Right forelimb (tissue), 1 donor: ENCODE results near the gene EPGN.

Source experiments
- DNase-seq: peaks from one replicate; pipeline ENCODE4 v3.0.0-alpha.2; 2018

The EPGN gene

DNA sequence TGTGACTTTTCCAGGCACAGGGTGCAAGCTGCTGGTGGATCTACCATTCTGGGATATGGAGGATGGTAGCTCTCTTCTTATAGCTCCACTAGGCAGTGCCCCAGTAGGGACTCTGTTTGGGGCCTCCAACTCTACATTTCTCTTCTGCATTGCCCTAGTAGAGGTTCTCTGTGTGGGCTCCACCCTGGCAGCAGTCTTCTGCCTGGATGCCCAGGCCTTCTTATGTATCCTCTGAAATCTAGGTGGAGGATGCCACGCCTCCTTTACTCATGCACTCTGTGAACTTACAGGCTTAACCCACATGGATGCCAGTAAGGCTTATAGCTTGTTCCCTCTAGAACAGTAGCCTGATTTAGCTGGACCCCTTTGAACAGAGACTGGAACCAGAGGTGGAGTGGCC, 35.8 kb downstream of the EPGN start:
- no peak for DNase-seq

DNA sequence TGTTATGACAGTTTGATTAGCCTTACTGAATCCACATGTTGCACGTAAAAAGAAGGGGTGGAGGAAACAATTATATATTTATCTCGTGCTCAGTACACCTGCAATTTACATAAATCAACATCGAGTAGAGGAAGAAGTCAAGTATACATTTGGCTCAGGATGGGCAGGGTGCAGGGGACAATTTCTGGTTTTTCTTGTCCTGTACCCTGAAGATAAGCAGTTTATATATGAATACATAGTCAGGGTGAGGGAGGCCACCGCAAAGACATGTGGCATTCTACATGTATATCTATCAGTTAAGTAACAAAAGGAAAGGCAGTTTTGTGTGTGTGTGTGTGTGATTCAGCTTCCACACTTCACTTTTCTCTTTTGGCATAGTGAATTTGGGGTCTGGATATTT, 45.6 kb downstream of the EPGN start:
- no peak for DNase-seq

DNA sequence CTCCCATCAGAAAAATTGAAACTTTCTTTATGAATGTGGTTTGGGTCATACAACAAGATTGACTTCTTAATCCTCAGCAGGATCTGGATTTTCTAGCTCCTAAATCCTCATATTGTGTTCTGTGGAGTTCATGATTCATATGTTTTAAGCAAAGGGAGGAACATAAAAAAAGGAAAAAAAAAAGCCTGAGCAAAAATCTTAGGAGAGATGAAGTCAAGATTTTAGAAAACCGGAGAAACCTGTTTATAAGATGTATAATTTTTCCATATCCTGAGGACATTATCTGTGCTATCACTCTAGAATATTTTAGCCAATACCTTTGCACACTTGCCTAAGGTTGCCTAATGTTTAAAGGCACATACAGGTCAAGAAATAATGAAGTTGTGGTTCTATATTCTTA, 49.7 kb downstream of the EPGN start:
- no peak for DNase-seq

DNA sequence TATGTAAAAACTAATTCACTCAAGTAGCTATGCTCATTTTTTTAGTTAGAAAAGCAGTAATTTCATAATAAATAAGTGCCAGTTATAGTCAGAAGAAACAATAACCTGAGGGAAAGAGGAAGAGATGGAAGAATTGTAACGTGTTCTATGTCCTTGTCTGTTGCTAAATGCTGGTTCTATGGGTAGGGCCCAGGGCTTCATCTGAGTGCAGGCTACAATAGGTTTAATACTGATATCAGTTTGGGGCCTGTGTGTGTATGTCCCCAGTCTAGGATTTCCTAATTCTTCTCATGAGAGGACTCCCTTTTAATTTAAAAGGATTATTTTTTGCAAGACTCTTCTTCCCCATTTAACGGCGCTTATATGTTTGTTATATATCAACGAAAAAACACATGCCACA, 53.4 kb downstream of the EPGN start:
- DNase-seq = no peak

DNA sequence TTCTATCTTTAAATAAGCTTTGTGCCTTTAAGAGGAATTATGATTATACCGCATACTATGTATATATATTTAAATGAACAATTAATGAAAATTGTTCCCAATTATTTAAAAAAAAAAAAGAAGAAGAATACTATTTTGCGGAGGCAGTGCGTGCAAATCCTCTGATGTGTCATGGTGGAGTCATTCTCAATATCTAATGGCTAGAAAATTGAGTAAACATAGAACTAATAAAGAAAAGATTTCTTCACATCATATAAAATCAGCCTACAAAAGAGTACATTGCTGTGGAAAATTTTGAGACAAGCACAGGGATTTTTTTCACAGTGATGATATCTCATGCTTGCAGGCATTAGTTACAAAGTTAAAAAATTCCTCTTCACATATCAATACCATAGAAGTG, 54.1 kb downstream of the EPGN start:
- DNase-seq = no peak

DNA sequence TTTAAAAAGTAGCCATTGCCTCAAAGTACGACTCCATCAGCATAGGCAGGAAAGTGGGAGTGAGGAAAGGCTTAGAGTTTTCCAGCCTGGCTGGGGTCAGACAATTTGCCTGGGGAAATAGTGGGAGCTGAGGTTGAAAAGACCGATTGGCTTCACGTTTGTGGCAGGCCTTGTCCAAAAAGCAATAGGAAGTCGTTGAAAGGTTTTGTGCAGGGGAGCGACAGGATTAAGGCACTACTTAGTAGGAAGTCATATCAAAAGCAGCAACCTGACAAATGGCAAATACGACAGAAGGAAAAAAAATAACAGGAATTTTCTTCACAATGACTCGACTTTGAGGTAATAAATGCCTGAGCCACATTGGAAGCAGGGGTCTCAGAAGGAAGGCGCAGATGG, 56.0 kb downstream of the EPGN start:
- DNase-seq = no peak

DNA sequence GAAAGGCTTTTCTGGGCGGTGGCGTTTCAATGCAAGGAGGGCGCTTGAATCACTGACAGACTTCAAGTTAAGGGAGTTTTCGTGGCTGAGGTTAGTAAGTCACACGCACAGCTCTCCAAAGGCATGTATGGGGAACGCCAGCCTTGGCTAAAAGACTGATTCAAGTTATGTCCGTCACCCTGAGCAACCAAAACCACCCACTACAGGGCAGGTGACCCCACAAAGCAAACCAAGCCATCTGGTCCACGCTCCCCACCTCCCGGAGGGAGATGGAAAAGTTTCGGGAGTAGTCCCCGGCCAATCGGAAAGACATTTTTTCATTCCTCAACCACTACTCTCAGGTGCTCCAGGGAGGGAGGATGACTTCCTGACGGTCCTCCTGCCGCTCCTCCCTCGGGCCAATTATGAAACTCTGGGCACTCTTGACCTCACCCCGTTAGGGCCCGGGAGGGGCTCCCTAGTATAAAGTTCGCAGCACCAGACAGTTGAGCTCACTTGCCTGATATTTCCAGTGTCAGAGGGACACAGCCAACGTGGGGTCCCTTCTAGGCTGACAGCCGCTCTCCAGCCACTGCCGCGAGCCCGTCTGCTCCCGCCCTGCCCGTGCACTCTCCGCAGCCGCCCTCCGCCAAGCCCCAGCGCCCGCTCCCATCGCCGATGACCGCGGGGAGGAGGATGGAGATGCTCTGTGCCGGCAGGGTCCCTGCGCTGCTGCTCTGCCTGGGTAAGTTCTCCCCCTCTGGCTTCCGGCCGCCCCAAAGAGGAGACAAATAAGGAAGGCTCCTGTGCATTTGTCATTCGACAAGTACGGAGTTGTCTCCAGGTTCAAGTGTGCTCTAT, 56.6 kb downstream of the EPGN start, which contains the start of gene EREG:
Gene EREG (plus strand): TSS at position 494 of the 840 bp plus-strand sequence. CDS start 164 bp downstream, at position 658.
- DNase-seq = no peak

DNA sequence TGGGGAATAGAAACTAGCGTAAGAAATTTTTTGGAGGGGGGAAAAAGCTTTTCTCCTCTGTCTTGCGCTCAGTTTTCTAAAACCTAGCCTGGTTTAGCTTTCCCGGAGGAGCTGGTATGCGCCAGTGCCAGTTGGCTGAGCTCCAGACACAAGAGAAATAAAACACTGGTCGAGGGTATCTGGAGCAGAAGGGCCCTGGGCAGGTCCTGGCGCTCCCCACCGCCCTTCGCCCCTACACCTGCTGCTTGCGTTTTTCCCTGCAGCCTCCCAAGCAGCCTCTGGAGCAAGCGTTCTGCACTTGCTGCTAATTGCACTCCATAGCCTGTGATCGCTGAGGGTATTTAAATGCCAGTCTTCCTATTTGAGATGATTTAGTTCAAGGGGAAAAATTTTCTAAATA, 57.5 kb downstream of the EPGN start:
- no peak for DNase-seq
